ENCODE results near the gene KCNA1.
A peak's percentile ranks its signal among the peaks of the same experiment; 100 is the strongest.

The KCNA1 gene

DNA sequence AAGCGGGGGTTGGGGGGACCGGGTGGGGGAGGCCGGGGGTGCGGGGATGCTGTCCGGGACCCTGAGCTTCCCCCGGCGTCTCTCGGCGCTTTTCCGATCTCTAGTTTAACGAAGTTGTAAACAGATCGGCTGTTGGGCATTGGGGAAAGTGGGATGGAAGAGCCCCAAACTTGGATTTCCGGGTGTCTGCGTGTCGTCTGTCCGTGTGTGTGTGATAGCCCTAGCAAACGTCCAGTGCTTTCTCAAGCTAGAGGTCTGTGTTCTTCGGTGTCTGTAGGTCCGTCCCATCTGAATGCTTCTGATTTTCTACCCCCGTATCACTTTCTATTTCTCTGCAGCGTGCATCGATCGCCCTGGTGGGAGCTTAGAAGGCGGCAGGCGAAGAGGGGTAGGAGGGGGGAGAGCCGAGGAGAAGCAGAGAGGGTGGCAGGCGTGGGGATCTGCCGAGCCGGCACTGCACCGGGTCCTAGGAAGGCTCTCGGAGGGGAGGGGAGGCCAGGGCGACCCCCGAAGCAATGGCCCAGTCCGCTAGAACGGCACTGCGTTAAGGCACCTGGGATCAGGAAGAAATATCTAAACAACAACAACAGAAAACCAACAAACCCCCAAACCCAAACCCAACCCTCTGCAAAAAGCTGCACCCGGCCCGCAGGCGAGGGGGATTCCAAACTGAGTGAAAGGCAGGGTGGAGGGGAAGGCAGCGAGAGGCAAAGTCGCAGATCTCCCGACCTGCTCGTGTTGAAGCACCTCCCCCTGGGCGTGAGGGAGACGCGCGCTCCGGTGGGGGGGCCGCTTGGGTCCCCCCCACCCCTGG is 1.0 kb downstream of the KCNA1 start:
- peak in 9 of 56 donors; percentile 6 to 37 (median 23) for DNase-seq

DNA sequence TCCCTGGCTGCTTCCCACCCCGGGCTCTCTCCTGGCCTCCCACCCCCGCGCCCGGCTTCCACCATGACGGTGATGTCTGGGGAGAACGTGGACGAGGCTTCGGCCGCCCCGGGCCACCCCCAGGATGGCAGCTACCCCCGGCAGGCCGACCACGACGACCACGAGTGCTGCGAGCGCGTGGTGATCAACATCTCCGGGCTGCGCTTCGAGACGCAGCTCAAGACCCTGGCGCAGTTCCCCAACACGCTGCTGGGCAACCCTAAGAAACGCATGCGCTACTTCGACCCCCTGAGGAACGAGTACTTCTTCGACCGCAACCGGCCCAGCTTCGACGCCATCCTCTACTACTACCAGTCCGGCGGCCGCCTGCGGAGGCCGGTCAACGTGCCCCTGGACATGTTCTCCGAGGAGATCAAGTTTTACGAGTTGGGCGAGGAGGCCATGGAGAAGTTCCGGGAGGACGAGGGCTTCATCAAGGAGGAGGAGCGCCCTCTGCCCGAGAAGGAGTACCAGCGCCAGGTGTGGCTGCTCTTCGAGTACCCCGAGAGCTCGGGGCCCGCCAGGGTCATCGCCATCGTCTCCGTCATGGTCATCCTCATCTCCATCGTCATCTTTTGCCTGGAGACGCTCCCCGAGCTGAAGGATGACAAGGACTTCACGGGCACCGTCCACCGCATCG is 1.8 kb downstream of the KCNA1 start:
- no peak for DNase-seq

DNA sequence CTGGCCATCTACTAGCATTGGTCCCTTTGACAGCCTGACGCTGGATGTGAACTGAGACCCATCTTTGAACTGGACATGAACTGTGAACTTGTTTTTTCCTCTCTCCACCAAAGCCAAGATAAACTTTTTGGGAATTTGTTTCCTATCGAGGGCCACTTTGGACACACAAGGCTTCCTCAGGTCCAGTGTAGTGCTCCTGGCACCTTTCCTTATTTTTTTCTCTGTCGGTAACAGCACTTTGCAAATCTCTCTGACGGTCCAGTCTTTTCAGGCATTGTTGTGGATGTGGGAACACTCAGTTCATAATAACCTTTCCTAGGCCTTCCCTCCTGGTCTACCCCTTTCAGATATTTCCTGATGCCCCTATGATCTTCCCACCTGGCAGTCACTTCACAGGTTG is 5.0 kb downstream of the KCNA1 start:
- no peak for DNase-seq

DNA sequence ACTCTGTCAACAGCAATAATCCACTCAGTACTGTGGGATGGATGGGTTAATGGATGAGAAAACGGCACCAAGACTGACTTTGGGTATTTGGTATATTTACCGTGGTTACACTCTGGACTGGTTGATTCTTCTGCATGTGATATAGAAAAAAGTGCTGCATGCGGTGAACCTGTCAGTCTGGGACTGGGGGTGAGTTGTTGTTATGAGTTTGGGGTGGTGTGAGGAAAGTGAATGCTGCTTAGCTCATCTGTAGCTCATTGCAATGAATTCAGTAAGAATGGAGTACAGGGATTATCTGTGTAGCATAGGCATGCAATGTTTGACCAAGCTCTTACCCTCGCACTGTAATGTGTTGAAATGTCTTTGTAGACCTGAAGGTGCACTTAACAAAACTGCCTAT is 6.0 kb downstream of the KCNA1 start:
- DNase-seq, result no peak

DNA sequence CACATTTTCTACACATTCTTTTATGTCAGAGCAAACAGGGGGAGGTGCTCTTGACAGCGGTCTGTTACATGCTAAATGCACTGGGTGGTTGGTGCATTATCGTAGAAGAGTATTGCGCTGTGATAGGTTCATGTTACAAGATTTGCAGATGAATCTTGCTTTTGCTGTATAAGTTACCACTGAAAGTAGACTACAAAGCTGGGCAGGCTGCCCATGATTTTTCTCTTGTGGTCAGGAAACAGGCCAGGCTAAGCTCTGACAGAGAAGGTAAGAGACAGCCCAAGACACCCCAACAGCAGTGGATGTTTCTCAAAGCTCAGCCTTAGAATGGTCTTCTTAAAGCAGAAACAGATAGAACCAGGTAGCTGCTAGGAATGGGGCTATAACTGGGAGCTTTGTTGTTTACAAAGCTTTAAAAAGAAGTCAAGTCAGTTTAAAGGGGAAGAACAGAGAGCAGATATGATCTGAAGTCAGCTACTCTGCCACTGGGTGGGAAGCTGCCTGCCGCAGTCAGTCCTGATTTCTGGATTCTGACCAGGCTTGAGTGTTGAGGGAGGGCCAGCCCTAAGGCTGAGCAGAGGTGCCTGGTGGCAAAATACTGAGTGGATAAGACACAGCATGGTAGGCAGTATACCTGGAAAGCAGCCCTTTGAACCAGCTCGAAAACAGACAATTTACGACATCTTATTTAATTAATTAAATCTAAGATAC is 9.4 kb downstream of the KCNA1 start:
- DNase-seq, result no peak

DNA sequence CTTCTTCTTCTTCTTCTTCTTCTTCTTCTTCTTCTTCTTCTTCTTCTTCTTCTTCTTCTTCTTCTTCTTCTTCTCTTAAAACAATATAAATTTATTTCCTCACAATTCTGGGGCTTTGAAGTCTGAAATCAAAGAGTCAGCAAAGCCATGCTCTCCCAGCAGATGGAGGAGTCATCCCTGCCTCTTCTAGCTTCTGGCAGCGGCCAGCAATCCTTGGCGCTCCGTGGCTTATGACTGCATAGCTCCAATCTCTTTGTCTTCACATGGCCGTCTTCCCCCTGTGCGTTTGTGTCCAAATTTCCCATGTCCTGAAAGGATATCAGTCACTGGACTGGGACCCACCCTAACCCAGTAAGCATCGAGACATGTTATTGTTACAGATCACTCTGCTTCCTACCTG is 22.9 kb downstream of the KCNA1 start:
- DNase-seq, result no peak

DNA sequence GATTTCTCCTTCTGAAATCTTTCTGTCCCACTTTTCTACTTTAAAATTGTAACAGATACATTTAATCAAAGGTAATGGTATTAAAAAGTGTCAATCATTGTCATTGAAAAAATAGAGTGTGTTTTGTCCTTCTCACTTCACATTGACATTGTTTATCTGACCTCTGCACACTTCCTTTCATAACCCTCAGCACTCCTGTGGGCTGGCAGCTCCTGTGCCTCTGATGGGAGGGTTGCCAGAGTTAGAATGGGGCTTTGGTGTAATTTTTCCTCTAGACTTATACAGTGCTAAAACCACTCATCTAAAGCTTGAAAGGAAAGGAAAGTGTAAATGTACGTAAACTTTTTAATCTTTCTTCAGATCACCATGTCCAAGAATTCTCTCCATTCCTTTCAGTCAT is 23.7 kb downstream of the KCNA1 start:
- DNase-seq, result no peak

DNA sequence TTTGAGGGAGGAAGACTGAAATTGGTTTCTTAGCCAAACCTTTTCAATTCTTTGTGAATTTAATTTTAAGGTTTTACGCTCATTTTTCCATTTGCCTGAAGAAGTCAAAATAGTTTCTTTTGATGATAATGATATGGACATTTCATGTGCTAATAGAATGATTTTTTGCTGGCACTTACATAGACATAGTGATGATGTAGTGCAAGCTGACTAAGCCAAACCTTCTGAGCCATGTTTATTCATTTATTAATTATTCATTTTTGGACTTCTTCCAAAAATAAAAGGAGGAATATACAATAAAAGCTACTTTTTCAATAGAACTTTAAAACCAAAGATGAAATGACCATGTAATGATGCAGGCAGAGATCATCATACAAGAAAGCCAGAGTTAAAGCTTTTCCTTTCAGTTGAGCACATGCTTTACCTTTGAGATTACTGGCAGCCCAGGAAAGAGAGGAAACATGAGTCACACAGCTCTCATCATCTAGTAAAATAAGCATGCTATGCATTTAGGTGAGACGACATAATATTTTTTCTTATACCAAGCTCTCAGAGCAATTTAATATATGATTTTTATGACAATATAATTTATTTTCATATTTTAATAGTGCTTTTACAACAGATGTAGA is 24.8 kb downstream of the KCNA1 start:
- DNase-seq, result no peak

DNA sequence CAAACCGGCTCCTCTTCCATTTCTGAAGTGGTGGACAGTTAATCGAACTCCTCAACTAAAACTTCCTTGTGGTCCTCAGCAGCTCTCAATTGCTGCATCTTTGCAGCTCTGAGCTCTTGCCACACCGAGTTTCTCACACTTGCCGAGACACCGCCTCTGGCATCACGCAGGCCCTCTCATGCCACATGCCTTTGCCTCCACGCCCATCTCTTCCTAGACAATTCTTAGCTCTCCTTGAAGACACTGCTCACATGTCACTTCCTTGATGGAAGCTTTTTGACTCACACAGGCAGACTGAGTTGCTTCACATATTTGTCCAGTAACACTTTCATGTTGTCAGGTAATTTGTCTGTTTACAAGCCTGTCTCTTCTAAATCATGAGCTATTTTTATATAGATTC is 29.2 kb downstream of the KCNA1 start:
- DNase-seq, result no peak

DNA sequence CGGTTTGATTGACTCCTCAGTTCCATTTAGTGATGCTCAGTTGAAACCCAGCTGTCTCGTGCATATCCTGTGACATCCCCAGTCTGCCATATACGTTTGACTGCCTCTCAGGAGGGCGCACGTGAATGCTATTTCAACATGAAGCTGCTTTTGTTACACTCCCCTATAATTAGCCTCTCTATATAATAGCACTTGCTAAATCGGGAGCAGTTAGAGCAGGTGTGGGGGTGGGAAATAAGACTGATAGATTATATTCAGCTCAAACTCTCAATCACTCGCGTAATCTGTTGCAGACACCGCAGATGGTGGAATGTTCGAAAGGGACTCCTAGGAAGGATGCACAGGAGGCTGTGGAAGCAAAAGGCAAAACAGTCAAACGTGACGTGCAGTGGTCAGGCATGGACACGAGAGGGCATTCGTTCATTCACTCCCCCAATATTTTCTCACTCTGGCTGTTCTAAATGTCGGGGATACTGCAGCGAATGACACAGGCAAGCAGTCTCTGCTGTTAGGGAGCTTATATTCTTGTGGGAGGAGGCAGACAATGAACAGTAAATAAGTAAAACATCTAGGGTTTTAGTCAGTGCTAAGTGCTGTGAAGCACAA is 29.8 kb downstream of the KCNA1 start:
- peak in 2 of 56 donors; percentile 5 to 19 for DNase-seq

DNA sequence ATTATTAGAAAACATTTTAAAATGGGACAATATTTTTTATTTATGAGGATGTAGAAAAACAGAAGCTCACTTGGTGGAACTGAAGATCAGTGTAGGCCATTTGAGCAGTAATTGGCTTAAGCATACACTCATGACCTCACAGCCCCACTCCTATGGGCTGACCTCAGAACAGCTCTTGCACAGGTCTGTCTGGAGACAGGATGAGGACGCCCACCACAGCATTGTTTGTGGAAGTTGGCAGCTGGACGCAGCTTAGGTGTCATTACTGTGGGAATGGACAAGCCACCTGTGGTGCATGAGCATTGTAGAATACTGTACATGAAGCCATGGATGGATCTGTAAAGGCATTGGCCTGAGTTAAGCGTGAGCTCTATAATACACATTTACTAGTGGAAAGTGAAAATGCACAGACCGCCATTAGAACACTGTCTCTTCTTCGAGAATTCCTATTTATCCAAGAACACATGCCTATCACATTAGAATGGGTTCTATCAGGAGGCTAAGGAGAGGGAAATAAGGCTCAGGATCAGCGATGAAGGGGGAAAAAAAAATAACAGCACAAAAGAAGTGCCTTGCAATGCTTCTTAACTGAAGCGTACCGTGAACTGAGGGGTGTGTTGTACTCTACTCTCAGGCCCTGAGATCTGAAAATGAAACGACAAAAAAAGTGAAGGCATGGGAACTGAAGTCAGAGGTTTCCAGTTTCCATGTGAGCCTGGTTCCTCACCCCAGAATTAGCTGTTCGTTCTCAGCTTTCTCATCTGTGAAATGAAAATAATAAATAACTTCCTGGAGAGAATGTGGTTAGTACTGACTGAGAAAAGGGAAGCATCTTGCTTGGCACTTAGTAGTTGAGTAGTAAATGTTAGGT is 33.6 kb downstream of the KCNA1 start:
- no peak for DNase-seq

DNA sequence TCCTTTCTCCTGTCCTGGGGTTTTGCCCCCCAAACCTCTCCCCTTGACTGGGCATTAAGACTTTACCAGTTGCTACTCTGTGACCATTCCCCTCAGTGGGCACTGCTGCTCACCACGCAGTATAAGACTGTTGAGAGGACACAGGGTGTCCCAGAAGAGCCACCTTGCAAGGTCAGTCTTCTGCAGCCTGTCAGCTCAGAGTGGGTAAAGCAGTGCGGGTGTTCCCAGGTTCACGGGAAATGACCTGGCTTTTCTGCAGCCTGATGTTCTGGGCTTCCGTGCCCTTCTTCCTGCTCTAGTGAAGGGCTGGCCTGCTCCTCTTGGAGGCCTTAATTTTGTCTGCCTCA is 34.2 kb downstream of the KCNA1 start:
- no peak for DNase-seq

DNA sequence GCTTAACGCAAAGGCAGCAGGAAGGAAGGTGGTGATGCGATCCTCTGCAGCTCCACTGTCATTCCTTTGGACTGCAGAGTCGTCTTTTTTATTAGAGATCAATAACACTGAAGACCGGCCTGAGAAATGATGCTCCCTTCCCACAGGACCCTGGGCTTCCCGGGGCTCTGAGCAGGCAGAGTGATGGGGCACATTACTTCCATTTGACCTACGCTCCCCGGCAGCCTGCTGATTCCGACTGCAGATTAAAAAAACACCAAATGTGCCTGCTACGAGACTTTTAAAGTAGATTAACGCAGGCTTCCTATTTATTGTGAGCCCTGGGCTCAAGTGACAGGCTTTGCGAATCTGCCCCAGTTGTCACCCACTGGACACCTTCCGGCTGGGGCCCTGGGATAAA is 37.5 kb downstream of the KCNA1 start:
- DNase-seq, result no peak

DNA sequence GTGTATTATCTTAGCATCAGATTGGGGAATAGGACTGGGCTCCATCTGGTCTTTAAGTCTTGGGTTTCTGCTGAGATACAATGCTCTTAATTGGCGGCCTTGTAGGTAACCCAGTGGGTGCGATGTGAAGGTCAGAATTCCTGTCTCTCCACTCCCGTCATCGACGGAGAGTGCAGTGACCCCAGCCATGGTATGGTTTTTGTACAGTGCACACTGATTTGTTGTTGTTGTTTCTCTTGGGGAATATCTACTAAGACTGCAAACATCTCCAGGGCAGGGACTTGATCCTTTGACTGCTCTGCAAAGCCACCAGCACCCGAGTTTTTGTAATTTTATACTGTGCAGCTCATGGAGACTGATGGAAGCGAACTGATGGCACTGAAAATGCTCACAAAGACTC is 41.4 kb downstream of the KCNA1 start:
- no peak for DNase-seq

DNA sequence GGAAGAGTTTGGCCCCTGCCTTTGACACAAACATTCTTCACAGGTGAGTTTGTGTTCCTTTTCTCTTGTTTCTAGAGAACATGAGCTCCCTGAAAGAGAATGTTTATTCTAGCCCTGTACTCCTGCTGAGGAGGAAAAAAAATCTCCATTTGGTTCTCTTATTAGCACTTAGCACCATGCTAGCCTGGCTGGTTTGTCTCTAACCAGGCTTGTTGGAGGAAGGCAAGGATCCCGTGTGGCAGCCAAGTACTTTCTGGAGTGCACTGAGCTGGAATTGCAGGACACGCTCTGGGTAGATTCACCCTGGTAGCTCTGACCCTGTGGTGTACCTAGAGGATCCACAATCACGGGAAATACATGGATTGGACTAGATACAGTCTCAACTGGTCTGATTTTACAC is 41.9 kb downstream of the KCNA1 start:
- DNase-seq, result no peak

DNA sequence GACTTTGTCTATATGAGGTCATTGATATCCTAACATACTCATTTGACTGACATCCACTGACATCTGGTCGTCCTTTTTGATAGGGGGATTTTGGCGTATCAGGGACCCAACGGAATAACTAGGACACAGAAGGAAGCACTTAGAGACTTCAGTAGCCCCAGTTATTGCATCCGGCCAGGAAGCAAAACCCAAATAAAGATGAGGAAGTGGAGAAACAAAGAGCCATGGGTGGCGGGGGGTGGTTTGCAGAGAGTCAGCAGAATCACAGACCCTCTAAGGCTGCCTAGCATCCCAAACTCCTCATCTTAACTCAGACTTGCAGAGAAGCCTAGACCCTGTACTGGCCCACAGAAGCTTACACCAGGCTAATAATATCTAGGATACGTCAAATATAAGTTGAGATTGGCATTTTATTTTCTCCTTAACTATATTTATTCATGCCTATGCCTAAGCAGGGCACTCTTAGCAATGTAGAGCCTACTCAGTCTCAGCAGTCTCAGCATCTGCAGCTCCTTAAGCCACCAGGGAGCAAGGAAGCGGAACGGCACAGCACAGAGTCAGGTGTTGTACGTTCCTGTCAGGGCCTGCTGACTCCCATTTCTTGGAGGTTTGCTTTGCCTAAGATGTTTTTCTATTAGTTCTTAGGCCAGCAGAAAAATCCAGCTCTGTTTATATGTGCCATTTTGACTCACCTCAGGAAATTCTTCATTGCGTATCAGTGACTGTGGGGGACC is 45.1 kb downstream of the KCNA1 start:
- DNase-seq, result peak in 1 of 56 donors; percentile 3

DNA sequence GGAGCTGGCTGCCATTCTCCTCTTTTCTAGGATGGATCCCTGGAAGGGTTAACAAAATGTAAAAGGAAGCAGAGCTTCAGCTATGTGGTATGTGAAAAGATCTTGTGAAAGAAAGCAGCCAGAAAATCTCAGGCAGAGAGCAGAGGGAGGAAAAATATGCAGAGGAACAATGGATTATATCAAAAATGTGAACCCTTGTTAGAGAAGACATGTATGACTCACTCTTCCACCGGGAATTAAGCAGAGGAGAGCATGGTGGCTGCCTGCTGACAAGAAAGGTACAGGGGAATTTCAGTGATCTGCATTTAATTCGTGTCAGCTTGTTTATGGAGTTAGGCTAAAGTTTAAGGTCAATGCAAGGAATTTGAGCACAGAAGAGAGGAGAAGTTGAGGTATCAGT is 46.3 kb downstream of the KCNA1 start:
- DNase-seq, result peak in 2 of 56 donors; percentile 22 to 26

DNA sequence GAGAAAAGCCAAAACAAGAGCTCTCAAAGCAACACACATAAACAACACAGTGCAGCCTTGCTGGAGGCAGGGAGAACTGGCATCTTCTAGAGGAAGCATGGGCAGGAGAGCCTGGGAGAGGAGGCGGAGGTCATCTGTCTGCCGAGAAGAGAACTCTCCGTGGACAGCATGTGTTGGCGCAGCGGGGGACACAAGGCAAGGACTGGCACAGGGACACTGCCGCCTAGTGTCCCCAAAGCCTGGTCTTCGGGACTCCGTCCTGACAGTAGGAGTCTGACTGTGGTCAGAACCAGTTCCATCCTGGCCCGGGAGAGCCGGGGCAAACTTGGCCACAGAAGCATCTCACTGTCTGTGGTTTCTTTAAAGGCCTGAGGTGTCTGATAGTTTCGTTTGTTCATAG is 47.3 kb downstream of the KCNA1 start:
- DNase-seq, result no peak

DNA sequence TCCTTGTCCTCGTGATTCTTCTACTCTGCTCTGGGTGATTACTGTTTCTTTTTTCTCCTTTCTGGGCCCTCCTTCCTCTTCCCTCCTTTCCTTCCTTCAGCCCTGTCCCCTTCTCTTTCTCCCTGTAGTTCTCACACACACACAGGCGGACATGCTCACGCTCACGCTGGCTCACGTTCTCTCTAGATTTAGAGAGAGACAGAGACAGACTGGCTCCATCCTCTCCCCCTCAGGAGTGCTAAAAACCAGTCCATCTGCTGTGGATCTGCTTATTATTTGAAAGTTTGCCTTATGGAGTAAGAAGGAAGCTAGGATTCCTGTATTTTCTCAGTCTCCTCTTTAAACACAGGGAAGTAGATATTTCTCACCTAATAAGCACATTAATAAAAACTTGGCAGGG is 48.1 kb downstream of the KCNA1 start:
- no peak for DNase-seq
